ENCODE data around the gene MSI2. TPM values are rescaled to one million over a fixed set of nuclear protein-coding genes. Genes with fewer than 3 reads are reported as not detected.

MSI2 gene
- total and polyA plus RNA-seq, 9 of the 15 experiments (the other 6 are each of a cell fraction or from before 2014, with no cell fraction given) = 4.6 to 61.8 (median 42.4) TPM

DNA sequence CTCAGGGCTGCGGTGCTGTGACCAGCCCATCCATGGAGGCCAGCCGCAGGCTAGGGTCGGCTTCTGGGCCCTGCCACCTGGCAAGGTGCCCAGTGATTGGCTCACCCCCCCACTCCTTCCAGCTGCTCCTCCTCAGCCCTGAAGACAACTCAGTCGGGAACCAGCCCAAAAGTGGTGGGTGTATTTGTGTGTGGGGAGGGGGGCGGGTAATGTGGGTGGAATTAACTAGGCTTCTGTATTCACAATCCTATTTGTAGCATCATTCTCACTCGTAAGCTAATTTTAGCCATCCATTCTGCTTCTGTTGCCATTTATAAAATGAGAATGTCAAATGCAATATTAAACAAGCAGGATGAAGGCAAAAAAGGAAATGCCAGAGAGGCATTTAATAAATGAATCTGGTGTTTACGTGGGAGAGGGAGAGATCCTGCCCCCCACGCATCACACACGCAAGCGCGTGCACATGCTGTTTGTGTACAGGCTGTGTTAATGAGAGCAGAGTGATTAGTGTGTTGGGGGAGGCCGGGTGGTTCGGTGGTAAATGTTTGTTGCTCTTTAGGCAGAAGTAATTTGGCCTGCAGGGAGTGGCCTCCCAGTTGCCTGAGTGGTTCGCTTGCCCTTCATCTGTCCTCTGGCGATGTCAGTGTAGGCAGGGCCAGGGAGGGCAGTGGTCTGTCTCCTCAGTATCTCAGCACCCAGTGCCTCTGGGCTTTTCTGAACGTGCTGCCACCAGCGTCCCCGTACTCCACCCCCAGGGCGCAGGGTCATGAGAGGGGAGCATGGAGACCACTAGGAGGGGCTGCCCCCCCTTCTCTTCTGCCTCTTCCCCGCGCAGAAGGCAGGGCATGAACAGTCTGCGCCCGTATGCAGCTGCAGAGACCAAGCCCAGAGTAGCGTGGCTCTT lies 348.7 kb downstream of the MSI2 start:
- no peak overlapping the region for H2AFZ ChIP-seq (ENCODE audit: low read depth, low read length)
- POLR2A ChIA-PET = no interaction called here
- no peaks in the 10 kb centered on the region for H3K79me2 ChIP-seq (ENCODE audit: control insufficient read depth, insufficient read depth, low read length)
- ATAC-seq (no peak), DNase-seq (ENCODE audit: extremely low read depth in 1 of 4, low spot score in 3 of 4) (no peak), FAIRE-seq (no peak)
- H3K4me3 ChIP-seq = no peak overlapping the region
- H3K9me1 ChIP-seq (ENCODE audit: control insufficient read depth, insufficient read depth, low read length) = peaks cover 3% of the 10 kb centered on the region
- CTCF ChIA-PET (ENCODE audit: low intra/inter-chr PET ratio) = interaction anchor here (0.6 to 0.7 kb wide), 2 partner anchors 58 to 125 kb away, joined by 3 read pairs; no protein-coding TSS in a partner anchor
- H3K4me1 ChIP-seq (replicated peaks in 1 of 2; ENCODE audit: control insufficient read depth in 2 of 2, insufficient read depth in 2 of 2, low read length in 2 of 2) = peaks cover 0 to 4% of the 10 kb centered on the region in 2 experiments; a peak in 2 of 5 replicates
- H3K36me3 ChIP-seq (ENCODE audit: control insufficient read depth, insufficient read depth, low read length) = peaks cover 10% of the 10 kb centered on the region; the same call in 2 of the 3 replicates
- H3K9ac ChIP-seq (ENCODE audit: insufficient read depth in 1 of 2, low read depth in 2 of 2, low read length in 2 of 2) = peak overlapping the region in 1 of 2 experiments; percentile 55; a peak in 1 of 4 replicates
- WGBS (ENCODE audit: insufficient coverage, low coverage, missing lambda C conversion rate) = 63% methylated on average over 21 of the region's 24 CpGs
- no peak overlapping the region for H3K4me2 ChIP-seq (ENCODE audit: insufficient read depth, low read length)
- intact Hi-C loops (cut with micrococcal nuclease) = no loop called here
- no peaks in the 10 kb centered on the region for H3K9me3 ChIP-seq (replicated peaks; ENCODE audit: control insufficient read depth, insufficient read depth, low read depth, low read length)
- no TSS peak for BruUV-seq (replicated peaks)
- no peak overlapping the region for H3K27ac ChIP-seq (ENCODE audit: extremely low read depth, low read depth, low read length)
- TF ChIP-seq ZNF274 (IDR thresholded peaks at IDR 0.05; ENCODE audit: borderline replicate concordance, low read depth, low read length) (no peak), NR2C1 (IDR thresholded peaks at IDR 0.05) (no peak), NR2C1 (tag; IDR thresholded peaks at IDR 0.05) (no peak), EGR1 (conservative IDR thresholded peaks at IDR 0.05) (0 out of 2 replicates have a peak, but pooled peaks have one; percentile 17), HLTF (IDR thresholded peaks at IDR 0.05) (no peak), GTF2E2 (tag; IDR thresholded peaks at IDR 0.05) (no peak), ZNF699 (CRISPR knock-in tag; IDR thresholded peaks at IDR 0.05; ENCODE audit: insufficient replicate concordance) (no peak), HINFP (tag; conservative IDR thresholded peaks at IDR 0.05; ENCODE audit: low read depth) (no peak), NFIC (IDR thresholded peaks at IDR 0.05) (peak; percentile 47), SOX6 (IDR thresholded peaks at IDR 0.05) (no peak), ZNF766 (CRISPR knock-in tag; conservative IDR thresholded peaks at IDR 0.05) (no peak)
- TF ChIP-seq, protein P1, sequence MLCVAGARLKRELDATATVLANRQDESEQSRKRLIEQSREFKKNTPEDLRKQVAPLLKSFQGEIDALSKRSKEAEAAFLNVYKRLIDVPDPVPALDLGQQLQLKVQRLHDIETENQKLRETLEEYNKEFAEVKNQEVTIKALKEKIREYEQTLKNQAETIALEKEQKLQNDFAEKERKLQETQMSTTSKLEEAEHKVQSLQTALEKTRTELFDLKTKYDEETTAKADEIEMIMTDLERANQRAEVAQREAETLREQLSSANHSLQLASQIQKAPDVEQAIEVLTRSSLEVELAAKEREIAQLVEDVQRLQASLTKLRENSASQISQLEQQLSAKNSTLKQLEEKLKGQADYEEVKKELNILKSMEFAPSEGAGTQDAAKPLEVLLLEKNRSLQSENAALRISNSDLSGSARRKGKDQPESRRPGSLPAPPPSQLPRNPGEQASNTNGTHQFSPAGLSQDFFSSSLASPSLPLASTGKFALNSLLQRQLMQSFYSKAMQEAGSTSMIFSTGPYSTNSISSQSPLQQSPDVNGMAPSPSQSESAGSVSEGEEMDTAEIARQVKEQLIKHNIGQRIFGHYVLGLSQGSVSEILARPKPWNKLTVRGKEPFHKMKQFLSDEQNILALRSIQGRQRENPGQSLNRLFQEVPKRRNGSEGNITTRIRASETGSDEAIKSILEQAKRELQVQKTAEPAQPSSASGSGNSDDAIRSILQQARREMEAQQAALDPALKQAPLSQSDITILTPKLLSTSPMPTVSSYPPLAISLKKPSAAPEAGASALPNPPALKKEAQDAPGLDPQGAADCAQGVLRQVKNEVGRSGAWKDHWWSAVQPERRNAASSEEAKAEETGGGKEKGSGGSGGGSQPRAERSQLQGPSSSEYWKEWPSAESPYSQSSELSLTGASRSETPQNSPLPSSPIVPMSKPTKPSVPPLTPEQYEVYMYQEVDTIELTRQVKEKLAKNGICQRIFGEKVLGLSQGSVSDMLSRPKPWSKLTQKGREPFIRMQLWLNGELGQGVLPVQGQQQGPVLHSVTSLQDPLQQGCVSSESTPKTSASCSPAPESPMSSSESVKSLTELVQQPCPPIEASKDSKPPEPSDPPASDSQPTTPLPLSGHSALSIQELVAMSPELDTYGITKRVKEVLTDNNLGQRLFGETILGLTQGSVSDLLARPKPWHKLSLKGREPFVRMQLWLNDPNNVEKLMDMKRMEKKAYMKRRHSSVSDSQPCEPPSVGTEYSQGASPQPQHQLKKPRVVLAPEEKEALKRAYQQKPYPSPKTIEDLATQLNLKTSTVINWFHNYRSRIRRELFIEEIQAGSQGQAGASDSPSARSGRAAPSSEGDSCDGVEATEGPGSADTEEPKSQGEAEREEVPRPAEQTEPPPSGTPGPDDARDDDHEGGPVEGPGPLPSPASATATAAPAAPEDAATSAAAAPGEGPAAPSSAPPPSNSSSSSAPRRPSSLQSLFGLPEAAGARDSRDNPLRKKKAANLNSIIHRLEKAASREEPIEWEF (CRISPR knock-in tag; IDR thresholded peaks at IDR 0.05) = no peak
- H3K27me3 ChIP-seq (ENCODE audit: control insufficient read depth in 2 of 2, insufficient read depth in 2 of 2, low read length in 2 of 2) = no peaks in the 10 kb centered on the region
- in situ Hi-C loops (cut with MboI) = no loop called here
- H4K20me1 ChIP-seq (replicated peaks; ENCODE audit: control insufficient read depth, insufficient read depth, low read length) = 0 out of 2 replicates have a peak, but pooled peaks cover 3% of the 10 kb centered on the region

Data from K562 (cell line).